T-helper 2 cell treated with Interferon-gamma antibody and Interleukin-4, amounts not matched to agents 100 ng/mL and 5 ng/mL, for 36 hours (primary cell): Measurements from ENCODE around the gene SLC25A38. TPM values are rescaled to one million over a fixed set of nuclear protein-coding genes. Genes with fewer than 3 reads are reported as not detected.

Source experiments
- intact Hi-C: fragments of 100-400 bp; cut with micrococcal nuclease; formaldehyde crosslinking; loops from one replicate; pipeline ENCODE4 v1.15.1; 2023
- total RNA-seq: library from RNA; stranded (reverse); gene quantifications from 2 replicates; pipeline ENCODE4 v1.2.3, GENCODE V29; 2022

SLC25A38 gene
- total RNA-seq, 1 donor from 2014 or later, result 44.3 TPM

DNA sequence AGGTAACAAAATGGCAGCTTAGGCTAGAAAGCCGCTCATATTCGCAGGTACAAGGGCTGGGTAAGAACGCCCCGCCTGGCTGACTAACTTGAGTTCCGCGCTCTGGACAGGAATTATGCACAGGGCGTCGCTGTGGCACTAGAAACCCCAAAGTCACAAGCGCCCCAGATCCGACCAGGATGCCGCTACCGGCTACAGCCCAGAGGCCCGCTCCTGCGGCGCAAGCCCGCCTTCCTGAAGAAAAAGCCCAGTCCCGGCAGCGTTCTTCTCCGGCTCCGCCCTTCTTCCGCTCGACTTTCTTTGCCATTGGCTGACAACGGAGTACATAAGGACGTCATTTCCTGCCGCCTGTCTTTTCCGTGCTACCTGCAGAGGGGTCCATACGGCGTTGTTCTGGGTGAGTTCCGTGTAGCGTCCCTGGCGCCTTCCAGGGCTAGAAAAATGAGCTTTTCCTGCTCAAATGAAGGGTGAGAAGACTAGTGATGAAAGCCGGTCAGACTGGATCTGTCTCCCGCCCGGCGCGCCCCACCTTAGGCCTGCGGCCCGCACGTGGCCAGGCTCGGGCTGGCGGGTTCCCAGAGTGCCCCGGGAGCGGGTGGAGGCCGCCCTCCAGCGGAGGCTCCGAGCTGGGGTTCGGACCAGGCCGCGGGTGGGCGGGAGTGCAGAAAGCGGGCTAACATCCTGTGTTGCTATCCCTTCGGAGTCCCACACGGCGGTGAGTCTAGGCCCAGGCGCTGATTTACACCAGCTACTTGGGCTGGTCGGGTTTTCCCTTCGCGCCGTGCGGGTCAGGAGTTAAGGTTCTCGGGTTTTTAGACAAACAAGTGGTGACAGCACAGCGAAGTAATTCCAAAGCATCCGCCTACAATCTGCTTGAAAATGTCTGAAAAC is 23.4 kb downstream of the SLC25A38 start, which contains the start of gene RPSA:
RPSA (plus strand) TSS at position 353 of the 891 bp plus-strand sequence. CDS start 934 bp downstream, outside the sequence.
- intact Hi-C loops, result loop anchor here (1.0 to 10.0 kb wide), 9 partner anchors 22 to 1242 kb away; partner anchors contain the start of genes EIF1B, OXSR1, RPL14 and WDR48

DNA sequence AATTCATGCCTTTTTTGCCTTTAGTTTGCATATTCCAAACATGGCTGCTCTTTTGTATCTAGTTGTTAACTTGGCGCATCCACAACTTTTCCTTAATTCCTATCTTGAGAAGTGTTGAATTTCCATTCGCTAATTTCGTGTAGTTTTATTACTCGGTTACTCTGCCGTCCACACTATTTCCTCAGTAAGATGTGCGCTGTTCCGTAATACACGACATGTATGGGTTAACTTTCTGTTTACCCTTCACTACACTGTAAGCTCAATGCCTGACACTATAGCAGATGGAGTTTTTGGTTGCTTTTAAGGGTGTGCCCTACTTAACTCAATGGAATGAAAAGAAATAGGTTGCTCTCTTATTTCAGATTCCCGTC is 24.1 kb downstream of the SLC25A38 start:
- intact Hi-C loops, result loop anchor here (2.0 to 10.0 kb wide), 5 partner anchors 46 to 1242 kb away; partner anchors contain the start of genes EIF1B, OXSR1 and RPL14

DNA sequence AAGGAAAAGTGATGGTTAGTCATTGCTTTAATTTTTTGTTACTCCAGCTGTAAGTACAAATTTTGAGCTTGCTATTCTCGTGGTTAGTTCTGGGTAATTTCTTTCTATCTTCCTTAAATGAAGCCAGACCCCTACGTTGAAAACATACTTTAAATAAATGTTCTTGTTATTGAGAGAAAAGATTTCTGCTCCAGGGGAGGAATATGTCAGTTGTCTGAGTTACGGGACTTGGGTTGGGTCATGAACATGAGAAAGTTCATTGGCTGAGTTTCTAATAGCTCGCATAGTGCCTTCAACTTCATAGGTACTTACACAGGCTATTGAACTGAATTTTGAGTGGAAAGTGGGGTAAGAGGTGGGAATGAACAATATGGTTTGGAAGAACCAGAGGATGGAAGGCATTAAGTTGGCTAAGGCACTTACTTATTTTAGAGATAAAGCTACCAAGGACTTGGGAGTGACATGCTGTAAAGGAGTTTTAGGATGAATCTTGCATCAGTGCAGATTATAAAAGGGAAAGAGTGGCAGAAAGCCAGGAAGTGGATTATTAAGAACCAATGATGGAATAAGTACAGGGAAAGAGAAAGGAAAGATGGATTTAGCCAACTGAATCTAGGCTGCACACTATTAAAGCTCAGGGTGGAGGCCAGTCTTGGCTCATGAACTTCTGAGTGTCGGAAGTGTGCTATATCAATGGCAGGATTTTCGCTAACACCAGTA is 24.8 kb downstream of the SLC25A38 start:
- intact Hi-C loops, result loop anchor here (2.0 to 10.0 kb wide), 5 partner anchors 47 to 1243 kb away; partner anchors contain the start of genes EIF1B, OXSR1 and RPL14

DNA sequence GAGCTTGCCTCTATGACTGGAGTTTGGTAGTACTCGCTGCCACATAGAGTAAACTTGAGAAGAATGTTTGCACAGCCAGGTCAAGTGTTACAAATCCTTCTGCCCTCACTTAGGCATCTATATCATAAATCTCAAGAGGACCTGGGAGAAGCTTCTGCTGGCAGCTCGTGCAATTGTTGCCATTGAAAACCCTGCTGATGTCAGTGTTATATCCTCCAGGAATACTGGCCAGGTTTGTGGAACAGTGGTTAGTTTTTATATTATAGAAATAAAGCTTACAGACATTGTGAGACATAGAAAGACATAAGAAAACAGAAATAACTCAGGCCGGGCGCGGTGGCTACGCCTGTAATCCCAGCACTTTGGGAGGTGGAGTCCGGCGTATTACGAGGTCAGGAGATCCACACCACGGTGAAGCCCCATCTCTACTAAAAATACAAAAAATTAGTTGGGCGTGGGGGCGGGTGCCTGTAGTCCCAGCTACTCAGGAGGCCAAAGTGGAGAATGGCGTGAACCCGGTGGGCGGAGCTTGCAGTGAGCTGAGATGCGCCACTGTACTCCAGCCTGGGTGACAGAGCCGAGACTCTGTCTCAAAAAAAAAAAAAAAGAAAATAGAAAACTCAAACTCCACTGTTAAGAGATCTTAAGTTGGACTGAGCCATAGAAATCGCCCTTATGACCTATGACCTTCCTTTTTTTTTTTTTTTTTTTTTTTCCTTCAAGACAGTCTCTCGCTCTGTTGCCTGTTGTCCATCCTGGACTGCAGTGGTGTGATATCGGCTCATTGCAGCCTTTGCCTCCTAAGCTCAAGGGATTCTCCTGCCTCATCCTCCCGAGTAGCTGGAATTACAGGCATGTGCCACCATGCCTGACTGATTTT is 25.6 kb downstream of the SLC25A38 start:
- intact Hi-C loops, result loop anchor here (5.0 to 10.0 kb wide), 3 partner anchors 899 to 1244 kb away; partner anchors contain the start of genes EIF1B, OXSR1 and RPL14

DNA sequence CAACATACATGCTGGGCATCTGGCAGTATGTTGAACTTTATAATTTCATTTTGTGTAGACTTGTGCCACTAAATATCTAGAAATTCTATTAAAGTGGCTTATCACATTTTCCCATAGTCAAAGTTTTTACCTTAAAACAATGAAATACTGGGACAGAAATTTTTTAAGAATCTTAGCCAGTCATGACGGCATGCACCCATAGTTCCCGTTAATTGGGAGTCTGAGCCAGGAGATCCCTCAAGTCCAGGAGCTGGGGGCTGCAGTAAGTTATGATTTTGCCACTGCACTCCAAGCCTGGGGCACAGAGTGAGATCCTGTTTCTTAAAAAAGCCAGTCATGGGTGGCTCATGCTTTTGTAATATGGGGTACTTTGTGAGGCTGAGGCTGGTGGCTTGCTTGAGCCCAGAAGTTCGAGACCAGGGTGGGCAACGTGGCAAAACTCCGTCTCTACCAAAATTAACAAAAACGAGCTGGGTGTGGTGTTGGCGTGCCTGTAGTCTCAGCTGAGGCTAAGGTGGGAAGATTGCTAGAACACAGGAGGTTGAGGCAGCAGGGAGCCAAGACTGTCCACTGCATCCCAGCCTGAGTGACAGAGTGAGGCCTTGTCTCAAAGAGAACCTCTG is 26.5 kb downstream of the SLC25A38 start:
- intact Hi-C loops, result loop anchor here (5.0 to 10.0 kb wide), 3 partner anchors 898 to 1245 kb away; partner anchors contain the start of genes EIF1B, OXSR1 and RPL14

DNA sequence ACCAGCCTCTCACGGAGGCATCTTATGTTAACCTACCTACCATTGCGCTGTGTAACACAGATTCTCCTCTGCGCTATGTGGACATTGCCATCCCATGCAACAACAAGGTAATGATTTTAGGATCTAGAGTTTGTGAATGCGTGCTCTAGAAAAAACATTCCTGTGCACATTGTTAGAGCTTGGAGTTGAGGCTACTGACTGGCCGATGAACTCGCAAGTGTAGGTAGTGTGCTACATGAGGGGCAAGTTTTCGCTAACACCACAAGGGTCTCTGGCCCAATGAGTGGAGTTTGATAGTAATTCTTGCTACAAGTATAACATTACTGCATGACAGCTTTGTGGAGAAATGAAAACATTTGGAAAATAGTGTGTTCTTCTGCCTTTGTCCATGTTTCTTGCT is 27.7 kb downstream of the SLC25A38 start:
- intact Hi-C loops, result no loop called here

DNA sequence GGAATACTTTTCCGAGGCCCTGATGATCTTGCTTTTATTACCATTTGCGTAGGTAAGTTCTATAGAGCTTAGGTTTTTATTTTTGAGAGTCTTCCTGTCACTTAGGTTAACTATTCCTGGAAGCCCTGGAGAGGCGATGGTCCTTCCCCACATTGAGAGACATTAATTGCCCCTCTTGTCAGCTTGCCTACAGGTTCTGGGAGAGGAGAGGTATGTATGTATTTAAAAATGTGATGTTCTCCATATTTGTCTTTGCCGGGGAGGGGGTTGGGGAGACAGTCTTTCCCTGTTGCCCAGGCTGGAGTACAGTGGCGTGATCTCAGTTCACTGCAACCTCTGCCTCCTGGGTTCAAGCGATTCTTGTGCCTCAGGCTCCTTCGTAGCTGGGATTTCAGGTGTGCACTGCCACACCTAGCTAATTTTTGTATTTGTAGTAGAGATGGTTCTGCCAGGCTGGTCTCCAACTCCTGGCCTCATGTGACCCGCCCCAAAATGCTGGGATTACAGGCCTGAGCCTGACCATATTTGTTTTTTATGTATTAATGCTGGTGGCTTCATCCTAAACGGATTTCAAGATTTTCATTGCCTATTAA is 29.6 kb downstream of the SLC25A38 start:
- intact Hi-C loops, result no loop called here

DNA sequence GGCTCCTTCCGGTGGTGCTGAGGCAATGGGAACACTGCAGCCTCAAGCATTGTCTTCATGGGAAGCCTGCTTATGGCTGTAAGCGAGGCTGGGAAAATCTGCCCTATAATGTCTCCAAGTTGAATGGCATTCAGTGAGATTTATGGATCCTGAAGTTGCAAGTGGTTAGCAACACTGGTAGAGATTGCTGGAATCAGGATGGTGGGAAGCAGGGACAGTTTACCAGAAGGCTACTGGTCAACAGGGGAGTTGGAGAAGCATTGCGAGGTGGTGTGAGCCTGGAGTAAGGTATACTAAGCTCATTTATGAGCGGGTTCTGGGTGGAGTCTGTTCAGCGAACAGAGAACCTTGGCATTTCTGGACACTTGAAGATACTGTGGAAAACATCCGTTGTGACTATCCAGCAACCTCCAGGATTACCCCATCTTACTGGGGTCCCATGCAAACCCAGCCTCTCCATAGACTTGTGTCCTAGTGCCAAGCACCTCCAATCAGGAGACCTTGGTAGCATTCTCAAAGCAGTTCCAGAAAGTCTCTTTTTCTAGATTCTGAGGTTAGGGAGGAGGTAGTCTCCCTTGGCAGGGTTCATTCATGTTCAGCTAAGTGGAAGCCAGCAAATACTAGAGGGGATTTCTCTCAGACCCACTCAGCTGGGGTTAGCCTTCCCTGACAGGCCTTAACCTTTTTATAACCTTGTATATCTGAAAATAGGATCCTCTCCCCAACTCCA is 30.7 kb downstream of the SLC25A38 start:
- intact Hi-C loops, result no loop called here

DNA sequence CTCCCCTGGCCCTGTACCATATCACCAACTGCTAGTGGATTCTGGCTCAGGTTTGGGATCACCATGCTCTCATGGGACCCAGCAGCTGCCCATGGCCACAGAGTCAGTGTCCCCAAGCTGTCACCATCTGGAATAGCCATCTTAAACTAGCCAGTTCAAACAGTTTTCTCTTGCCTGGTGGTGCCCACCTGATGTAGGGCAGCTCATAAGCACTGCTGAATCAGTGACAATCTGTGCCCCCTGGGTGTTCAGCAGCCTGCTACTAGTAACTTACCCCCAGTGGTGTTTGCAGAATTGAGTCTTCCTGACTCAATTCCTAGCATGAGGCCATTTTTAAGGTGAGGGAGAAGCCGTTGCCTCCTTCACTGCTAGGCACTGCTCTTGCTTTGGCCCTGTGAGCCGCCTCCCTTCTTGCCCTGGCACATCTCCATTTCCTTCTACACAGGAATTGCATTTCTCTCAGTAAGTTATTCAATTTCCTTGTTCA is 31.3 kb downstream of the SLC25A38 start:
- intact Hi-C loops, result no loop called here

DNA sequence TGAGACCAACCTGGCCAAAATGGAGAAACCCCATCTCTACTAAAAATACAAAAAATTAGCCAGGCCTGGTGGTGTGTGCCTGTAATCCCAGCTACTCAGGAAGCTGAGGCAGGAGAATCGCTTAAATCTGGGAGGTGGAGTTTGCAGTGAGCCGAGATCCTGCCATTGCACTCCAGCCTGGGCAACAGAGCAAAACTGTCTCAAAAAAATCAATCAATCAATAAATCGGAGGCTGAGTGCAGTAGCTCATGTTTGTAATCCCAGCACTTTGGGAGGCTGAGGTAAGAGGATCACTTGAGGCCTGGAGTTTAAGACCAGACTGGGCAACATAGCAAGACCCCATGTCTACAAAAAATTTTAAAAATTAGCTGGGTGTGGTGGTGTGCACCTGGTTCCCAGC is 32.1 kb downstream of the SLC25A38 start:
- intact Hi-C loops, result loop anchor here (5.0 kb wide), 1 partner anchor 82 kb away; no protein-coding TSS in a partner anchor

DNA sequence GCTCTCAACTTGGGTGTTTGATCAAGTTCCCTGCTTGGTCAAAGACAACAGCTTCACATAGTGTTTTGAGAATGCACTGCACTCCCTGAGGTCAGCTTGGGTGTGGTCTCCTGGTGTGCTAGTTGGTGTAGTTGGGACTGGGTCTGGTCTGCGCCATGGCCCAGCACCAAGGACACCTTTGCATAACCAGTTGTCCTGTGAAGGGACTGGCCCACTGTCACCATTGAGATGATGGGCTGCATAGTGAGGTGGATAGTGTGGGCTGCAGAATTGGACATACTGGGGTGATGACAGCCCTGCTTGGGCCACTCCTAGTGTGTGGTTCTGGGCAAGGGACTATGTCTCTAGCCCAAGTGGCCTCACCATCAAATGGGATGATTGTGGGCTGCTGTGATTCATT is 32.8 kb downstream of the SLC25A38 start:
- intact Hi-C loops, result loop anchor here (5.0 kb wide), 1 partner anchor 81 kb away; no protein-coding TSS in a partner anchor

DNA sequence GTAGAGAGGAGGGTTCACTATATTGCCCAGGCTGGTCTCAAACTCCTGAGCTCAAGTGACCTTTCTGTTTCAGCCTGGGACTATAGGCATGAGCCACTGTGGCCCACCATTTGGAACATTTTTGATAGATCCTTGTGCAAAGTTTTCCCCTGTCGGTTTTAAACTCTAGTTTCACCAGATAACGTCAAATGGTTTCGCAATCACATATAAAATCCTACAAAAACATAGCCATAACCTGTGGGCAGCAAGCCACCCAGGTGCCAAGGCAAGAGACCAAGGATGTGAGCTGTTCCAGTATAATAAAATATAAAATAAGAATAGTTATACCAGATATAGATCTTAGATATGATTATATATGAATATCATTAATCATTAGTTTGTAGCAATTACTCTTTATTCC is 33.8 kb downstream of the SLC25A38 start:
- intact Hi-C loops, result loop anchor here (5.0 kb wide), 1 partner anchor 80 kb away; no protein-coding TSS in a partner anchor

DNA sequence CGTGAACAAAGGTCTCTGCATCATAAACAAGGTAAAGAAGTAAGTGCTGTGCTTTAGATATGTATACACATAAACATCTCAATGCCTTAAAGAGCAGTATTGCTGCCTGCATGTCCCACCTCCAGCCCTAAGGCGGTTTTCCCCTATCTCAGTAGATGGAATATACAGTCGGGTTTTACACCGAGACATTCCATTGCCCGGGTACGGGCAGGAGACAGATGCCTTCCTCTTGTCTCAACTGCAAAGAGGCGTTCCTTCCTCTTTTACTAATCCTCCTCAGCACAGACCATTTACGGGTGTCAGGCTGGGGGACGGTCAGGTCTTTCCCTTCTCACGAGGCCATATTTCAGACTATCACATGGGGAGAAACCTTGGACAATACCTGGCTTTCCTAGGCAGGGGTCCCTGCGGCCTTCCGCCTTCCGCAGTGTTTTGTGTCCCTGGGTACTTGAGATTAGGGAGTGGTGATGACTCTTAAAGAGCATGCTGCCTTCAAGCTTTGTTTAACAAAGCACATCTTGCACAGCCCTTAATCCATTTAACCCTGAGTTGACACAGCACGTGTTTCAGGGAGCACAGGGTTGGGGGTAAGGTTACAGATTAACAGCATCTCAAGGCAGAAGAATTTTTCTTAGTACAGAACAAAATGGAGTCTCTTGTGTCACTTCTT is 35.5 kb downstream of the SLC25A38 start:
- intact Hi-C loops, result loop anchor here (5.0 kb wide), 1 partner anchor 79 kb away; no protein-coding TSS in a partner anchor

DNA sequence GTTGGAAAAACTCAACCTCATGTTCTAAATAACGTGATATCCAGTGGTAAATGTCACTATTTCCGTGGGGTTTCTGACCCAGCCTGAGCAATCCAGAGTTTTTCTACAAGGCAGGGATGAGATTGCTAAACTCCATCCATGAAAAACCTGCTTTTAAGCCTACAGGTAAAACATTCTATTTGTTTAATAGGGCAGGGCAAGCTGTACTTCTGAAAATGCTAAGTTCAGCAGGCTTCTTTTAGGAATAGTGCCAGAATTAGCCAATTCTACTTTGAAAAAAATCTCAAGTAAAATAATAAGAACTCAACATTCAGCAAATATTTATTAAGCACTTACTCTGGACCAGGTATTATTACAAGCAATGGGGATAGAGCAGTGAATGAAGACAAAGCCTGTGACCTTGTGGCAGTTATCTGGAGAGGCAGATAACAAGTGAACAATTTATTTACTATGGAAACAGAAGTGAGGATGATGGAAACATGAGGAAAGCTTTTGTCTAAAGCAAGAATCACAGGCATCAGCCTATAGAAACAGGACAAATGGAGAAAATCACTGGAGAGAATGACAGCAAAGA is 36.7 kb downstream of the SLC25A38 start:
- intact Hi-C loops, result loop anchor here (5.0 kb wide), 1 partner anchor 77 kb away; no protein-coding TSS in a partner anchor

DNA sequence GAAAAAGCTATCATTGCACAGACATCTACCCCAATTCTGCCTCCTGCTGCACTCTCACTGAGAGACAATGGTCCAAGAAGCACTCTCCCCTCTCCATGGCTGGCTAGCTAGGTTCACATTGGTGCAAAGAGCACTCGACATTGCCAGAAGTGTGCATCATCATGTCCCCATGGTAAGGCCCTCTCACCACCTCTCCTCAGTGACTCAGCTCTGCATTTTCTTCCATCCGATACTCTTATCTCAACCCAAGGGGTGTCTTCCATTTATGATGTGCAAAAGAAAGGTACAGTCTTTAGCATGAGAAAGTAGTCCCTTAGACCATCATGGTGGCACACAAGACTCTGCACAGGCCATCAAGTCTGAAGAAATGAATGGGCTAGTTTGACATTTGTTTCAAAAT is 37.4 kb downstream of the SLC25A38 start:
- intact Hi-C loops, result no loop called here

DNA sequence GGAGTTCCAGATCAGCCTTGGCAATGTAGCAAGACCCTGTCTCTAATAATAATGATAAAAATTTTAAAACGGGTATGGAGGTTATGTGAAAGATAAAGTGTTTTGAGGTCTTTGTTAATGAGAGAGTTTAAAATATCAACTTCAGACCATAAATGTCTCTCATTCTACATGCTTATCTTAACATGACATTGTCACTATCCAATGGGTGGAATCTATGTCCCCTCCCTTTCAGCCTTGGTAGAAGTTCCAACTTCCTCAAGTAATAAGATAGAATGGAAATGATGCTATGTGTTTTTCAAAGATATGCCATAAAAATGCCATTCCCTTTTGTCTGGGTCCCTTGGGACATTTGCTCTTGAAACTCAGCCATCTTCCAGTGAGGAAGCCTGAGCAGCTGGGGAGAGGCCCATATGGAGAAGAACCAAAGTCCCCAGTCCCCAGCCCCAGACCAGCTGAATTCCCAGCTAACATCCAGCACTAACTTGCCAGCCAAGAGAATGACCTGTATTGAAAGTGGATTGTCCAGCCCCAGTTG is 40.3 kb downstream of the SLC25A38 start:
- intact Hi-C loops, result no loop called here

DNA sequence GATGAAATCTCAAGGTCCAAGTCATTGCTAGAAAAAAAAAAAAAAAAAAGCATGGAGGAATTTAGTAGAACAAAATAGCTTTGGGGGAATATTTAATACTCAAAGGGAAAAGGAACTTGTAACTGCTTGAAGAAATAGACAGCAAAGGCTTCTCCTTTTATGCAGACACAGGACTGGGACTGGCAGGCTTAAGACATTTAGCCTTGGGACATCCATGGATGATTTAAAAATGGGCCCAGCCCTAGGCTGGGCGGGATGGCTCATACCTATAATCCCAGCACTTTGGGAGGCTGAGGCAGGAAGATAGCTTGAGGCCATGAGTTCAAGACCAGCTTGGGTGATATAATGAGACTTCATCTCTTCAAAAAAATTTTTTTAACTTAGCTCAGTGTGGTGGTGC is 43.1 kb downstream of the SLC25A38 start:
- intact Hi-C loops, result no loop called here

DNA sequence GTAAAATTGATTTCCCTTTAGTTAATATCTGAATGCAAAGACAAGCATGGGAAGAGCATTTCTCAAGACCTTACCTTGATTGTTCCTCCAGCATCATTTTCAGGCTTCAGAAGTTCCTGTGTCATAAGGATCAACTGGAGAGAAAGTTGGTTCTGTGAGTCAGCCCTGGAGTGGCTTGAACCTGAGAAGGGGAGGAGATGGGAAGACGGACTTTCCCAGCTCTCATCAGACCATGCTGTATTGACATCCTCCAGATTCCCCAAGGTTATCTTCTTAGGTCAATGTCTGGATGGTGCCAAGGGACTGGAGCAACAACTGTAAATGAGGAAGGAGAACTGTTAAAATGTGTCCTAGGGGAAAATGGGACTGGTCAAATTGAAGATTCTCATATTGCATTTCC is 44.3 kb downstream of the SLC25A38 start:
- intact Hi-C loops, result no loop called here
